Spleen (tissue), 11 donors: ENCODE results near the gene JADE2. TPM values are rescaled to one million over a fixed set of nuclear protein-coding genes. Genes with fewer than 3 reads are reported as not detected.

ENCODE experiments used
- polyA plus RNA-seq, 3 donors: library from polyadenylated mRNA; stranded (reverse); fragments of 200-250 nt; gene quantifications; one replicate each; pipeline ENCODE4 v1.2.1, GENCODE V29; 2013
- small RNA-seq, 4 donors: library from RNA; depleted of rRNA; stranded (forward); fragments of <200 nt; gene quantifications; one replicate each; pipeline ENCODE3, GENCODE V24; 2016
- total RNA-seq, 7 donors: library from RNA; depleted of rRNA in 3 of 7; stranded (reverse); fragments of >200 nt in 3 of 7; fragmentation: NEBNext Ultra II Directional in 4 of 7; extraction: Animal tissue kit (Norgen Biotek cat#: 25700) in 4 of 7; gene quantifications; one replicate each; pipeline versions ENCODE4 v1.1.0 to v1.2.1, GENCODE V29; 2016 to 2021
- donor health status: healthy with polysubstance abuse.
- donor health status: DM: no; HTN: no; CAD: no; lungs with moderate emphysema.
- donor health status: DM: no; HTN: no; CAD: no.
- donor health status: Bipolar disorder and iron deficiency.
- donor health status: healthy.
- donor health status: DM: no; HTN: no; CAD: no.
- donor health status: DM: yes; HTN: yes; CAD: no.

The JADE2 gene
- total and polyA plus RNA-seq, 10 donors: 12.3 to 131 (median 94.3) TPM

Small RNAs within 50 kb of the gene (small RNA-seq; reads per million reads assigned to genes)
- gene RN7SL541P (0 reads per million in 4 donors), gene RNU6-456P (0 reads per million in 4 donors)

Other genes starting within 250 kb of the JADE2 start
- gene CDKL3, start 158.5 kb upstream of the JADE2 start, total RNA-seq: 1 to 10 TPM in 3 of 7 donors, under 1 TPM in 1, not detected in 3; 0.87 to 2.9 (median 1.3) TPM
- gene CDKL3, start 158.5 kb upstream of the JADE2 start, polyA plus RNA-seq: 1 to 10 TPM; 1.5 to 2.5 (median 2.5) TPM
- 100 to 1,000 TPM in 5 of 7 donors, 10 to 100 TPM in 2; 67.7 to 117 (median 102) TPM for gene UBE2B, start 154.1 kb upstream of the JADE2 start, total RNA-seq
- gene UBE2B, start 154.1 kb upstream of the JADE2 start, polyA plus RNA-seq: 100 to 1,000 TPM in 1 of 3 donors, 10 to 100 TPM in 2; 97.0 to 112 (median 98.7) TPM
- gene CDKN2AIPNL, start 113.8 kb upstream of the JADE2 start, total RNA-seq: 10 to 100 TPM; 13.1 to 16.5 (median 14.2) TPM
- gene CDKN2AIPNL, start 113.8 kb upstream of the JADE2 start, polyA plus RNA-seq: 10 to 100 TPM; 24.5 to 42.7 (median 30.8) TPM
- gene SAR1B, start 107.2 kb downstream of the JADE2 start, total RNA-seq: 10 to 100 TPM; 40.2 to 68.6 (median 52.0) TPM
- 10 to 100 TPM in 2 of 3 donors, 1 to 10 TPM in 1; 7.8 to 14.5 (median 11.5) TPM for gene SAR1B, start 107.2 kb downstream of the JADE2 start, polyA plus RNA-seq
- 10 to 100 TPM; 20.7 to 36.3 (median 26.2) TPM for gene SEC24A, start 123.1 kb downstream of the JADE2 start, total RNA-seq
- 1 to 10 TPM; 2.3 to 4.3 (median 2.9) TPM for gene SEC24A, start 123.1 kb downstream of the JADE2 start, polyA plus RNA-seq
- gene CAMLG, start 212.9 kb downstream of the JADE2 start, total RNA-seq: 10 to 100 TPM; 16.3 to 30.5 (median 22.0) TPM
- 10 to 100 TPM; 36.1 to 55.7 (median 48.5) TPM for gene CAMLG, start 212.9 kb downstream of the JADE2 start, polyA plus RNA-seq
- 10 to 100 TPM; 41.2 to 74.2 (median 54.5) TPM for gene DDX46, start 233.1 kb downstream of the JADE2 start, total RNA-seq
- 10 to 100 TPM; 10.7 to 19.1 (median 14.4) TPM for gene DDX46, start 233.1 kb downstream of the JADE2 start, polyA plus RNA-seq